GM18498 (cell line): Measurements from ENCODE around the gene ING2.
A peak's percentile ranks its signal among the peaks of the same experiment; 100 is the strongest.

Source experiments
- ATAC-seq: cut with Tn5 transposase; IDR thresholded peaks from one replicate; pipeline ENCODE4 v1.9.1; 2021; ENCODE audit warnings: mild to moderate bottlenecking, moderate library complexity; ENCODE audit not compliant: unreplicated experiment

Gene ING2

GRCh38 chr4:183499389-183499788 lies 5.5 kb upstream of the ING2 start:
- no peak for ATAC-seq

- ATAC-seq: no peak
These were observed 5.1 kb upstream of the ING2 start for GRCh38 chr4:183499801-183500200.

GRCh38 chr4:183503497-183504063 lies 1.3 kb upstream of the ING2 start:
- ATAC-seq: peak; percentile 1

- peak; percentile 73 for ATAC-seq
These were observed 561 bp upstream of the ING2 start for GRCh38 chr4:183504064-183504929.

- peak; percentile 48 for ATAC-seq
These were observed 942 bp downstream of the ING2 start for GRCh38 chr4:183505611-183506388.

GRCh38 chr4:183506389-183506735 lies 1.5 kb downstream of the ING2 start:
- no peak for ATAC-seq

- ATAC-seq: no peak
These were observed 3.3 kb downstream of the ING2 start for GRCh38 chr4:183507925-183508696.

GRCh38 chr4:183508697-183509335 lies 4.0 kb downstream of the ING2 start:
- no peak for ATAC-seq

GRCh38 chr4:183515411-183515810 lies 10.6 kb downstream of the ING2 start:
- ATAC-seq: no peak

GRCh38 chr4:183517194-183517593 lies 12.3 kb downstream of the ING2 start:
- ATAC-seq: no peak

- no peak for ATAC-seq
These were observed 12.9 kb downstream of the ING2 start for GRCh38 chr4:183517781-183518180.

- no peak for ATAC-seq
These were observed 18.0 kb downstream of the ING2 start for GRCh38 chr4:183522821-183523220.

GRCh38 chr4:183527326-183527725 lies 22.5 kb downstream of the ING2 start:
- no peak for ATAC-seq

GRCh38 chr4:183532821-183533220 lies 28.0 kb downstream of the ING2 start:
- no peak for ATAC-seq

- no peak for ATAC-seq
These were observed 28.8 kb downstream of the ING2 start for GRCh38 chr4:183533698-183534097.

GRCh38 chr4:183540410-183541009 lies 35.7 kb downstream of the ING2 start:
- no peak for ATAC-seq

- ATAC-seq: no peak
These were observed 36.3 kb downstream of the ING2 start for GRCh38 chr4:183541010-183541751.

GRCh38 chr4:183541752-183542040 lies 36.8 kb downstream of the ING2 start:
- ATAC-seq: no peak

- no peak for ATAC-seq
These were observed 38.6 kb downstream of the ING2 start for GRCh38 chr4:183543435-183543834.

GRCh38 chr4:183544109-183544508 lies 39.3 kb downstream of the ING2 start:
- no peak for ATAC-seq
